H9 (cell line): ENCODE results near the gene DYNLT2B. TPM values are rescaled to one million over a fixed set of nuclear protein-coding genes. Genes with fewer than 3 reads are reported as not detected.

ENCODE experiments used
- DNase-seq: peaks from one replicate; pipeline ENCODE4 v3.0.0-alpha.2; 2017
- H2AFZ ChIP-seq: one replicate; pipeline ENCODE4 v1.6.1; 2013; ENCODE audit warnings: mild to moderate bottlenecking, low read length, control low read depth, moderate library complexity
- H2AK5ac ChIP-seq: 2 replicates; pipeline ENCODE4 v1.6.1; 2013; ENCODE audit warnings: low read length, control low read depth, mixed read lengths; ENCODE audit not compliant: insufficient read length
- H2BK120ac ChIP-seq: one replicate; pipeline ENCODE4 v1.6.1; 2013; ENCODE audit warnings: low read depth, mild to moderate bottlenecking, low read length, control low read depth, inconsistent platforms; ENCODE audit not compliant: poor library complexity, severe bottlenecking
- H2BK12ac ChIP-seq: 2 replicates; pipeline ENCODE4 v1.6.1; 2013; ENCODE audit warnings: low read length, control low read depth, mixed read lengths, low read depth; ENCODE audit not compliant: insufficient read length
- H2BK15ac ChIP-seq: 2 replicates; pipeline ENCODE4 v1.6.1; 2013; ENCODE audit warnings: low read depth, low read length, control low read depth
- H2BK20ac ChIP-seq: one replicate; pipeline ENCODE4 v1.6.1; 2013; ENCODE audit warnings: low read depth, mild to moderate bottlenecking, low read length, control low read depth, inconsistent platforms; ENCODE audit not compliant: poor library complexity, severe bottlenecking
- H2BK5ac ChIP-seq: 2 replicates; pipeline ENCODE4 v1.6.1; 2013; ENCODE audit warnings: low read length, control low read depth, mixed read lengths; ENCODE audit not compliant: insufficient read length
- H3K14ac ChIP-seq: 2 replicates; pipeline ENCODE4 v1.6.1; 2013; ENCODE audit warnings: low read length, control low read depth; ENCODE audit not compliant: insufficient read depth
- H3K18ac ChIP-seq: 2 replicates; pipeline ENCODE4 v1.6.1; 2013; ENCODE audit warnings: low read depth, mild to moderate bottlenecking, mixed read lengths, low read length, control low read depth; ENCODE audit not compliant: insufficient read length
- H3K23ac ChIP-seq: 2 replicates; pipeline ENCODE4 v1.6.1; 2013; ENCODE audit warnings: low read length, control low read depth, mixed read lengths, low read depth; ENCODE audit not compliant: insufficient read length
- H3K23me2 ChIP-seq: 2 replicates; pipeline ENCODE4 v1.6.1; 2013; ENCODE audit warnings: low read depth, mild to moderate bottlenecking, mixed read lengths, low read length, control low read depth; ENCODE audit not compliant: insufficient read length, poor library complexity, severe bottlenecking
- H3K27ac ChIP-seq: 2 replicates; pipeline ENCODE4 v1.5.1; 2013; ENCODE audit warnings: low read length, control low read depth, mixed read lengths, low read depth; ENCODE audit not compliant: insufficient read length
- H3K27me3 ChIP-seq: 2 replicates; pipeline ENCODE4 v1.6.1; 2013; ENCODE audit warnings: low read length, control low read depth, inconsistent platforms; ENCODE audit not compliant: insufficient read depth
- H3K4ac ChIP-seq: 2 replicates; pipeline ENCODE4 v1.6.1; 2013; ENCODE audit warnings: low read depth, mild to moderate bottlenecking, control low read depth, inconsistent platforms, low read length, moderate library complexity
- H3K4me1 ChIP-seq: 2 replicates; pipeline ENCODE4 v1.6.1; 2013; ENCODE audit warnings: low read length, control low read depth, inconsistent platforms; ENCODE audit not compliant: insufficient read depth
- H3K4me2 ChIP-seq: 2 replicates; pipeline ENCODE4 v1.6.1; 2013; ENCODE audit warnings: low read length, control low read depth, mixed read lengths; ENCODE audit not compliant: insufficient read length, insufficient read depth
- H3K56ac ChIP-seq: 2 replicates; pipeline ENCODE4 v1.6.1; 2013; ENCODE audit warnings: low read depth, mild to moderate bottlenecking, mixed read lengths, low read length, control low read depth; ENCODE audit not compliant: insufficient read length
- H3K79me1 ChIP-seq: 2 replicates; pipeline ENCODE4 v1.6.1; 2013; ENCODE audit warnings: low read depth, mild to moderate bottlenecking, moderate library complexity, low read length, control low read depth, inconsistent platforms; ENCODE audit not compliant: insufficient read depth, poor library complexity, severe bottlenecking
- H3K79me2 ChIP-seq: 2 replicates; pipeline ENCODE4 v1.6.1; 2013; ENCODE audit warnings: low read length, control low read depth, inconsistent platforms; ENCODE audit not compliant: insufficient read depth
- H3K9ac ChIP-seq: 2 replicates; pipeline ENCODE4 v1.6.1; 2013; ENCODE audit warnings: low read length, control low read depth, mixed read lengths; ENCODE audit not compliant: insufficient read length; ENCODE audit errors: extremely low read depth
- H3K9me3 ChIP-seq: one replicate; pipeline ENCODE4 v1.6.1; 2013; ENCODE audit warnings: low read depth, low read length, inconsistent platforms; ENCODE audit not compliant: control insufficient read depth
- H3T11ph ChIP-seq: one replicate; pipeline ENCODE4 v1.6.1; 2013; ENCODE audit warnings: mild to moderate bottlenecking, low read length, control low read depth, inconsistent platforms
- H4K20me1 ChIP-seq: one replicate; pipeline ENCODE4 v1.6.1; 2013; ENCODE audit not compliant: control insufficient read depth, insufficient read length, insufficient read depth
- H4K5ac ChIP-seq: 2 replicates; pipeline ENCODE4 v1.6.1; 2013; ENCODE audit warnings: low read depth, mild to moderate bottlenecking, mixed read lengths, low read length, control low read depth; ENCODE audit not compliant: insufficient read length
- H4K8ac ChIP-seq: replicated peaks from 2 replicates; pipeline ENCODE4 v1.6.1; 2013; ENCODE audit warnings: low read length, control low read depth, mixed read lengths, low read depth; ENCODE audit not compliant: insufficient read length
- H4K91ac ChIP-seq: 2 replicates; pipeline ENCODE4 v1.6.1; 2013; ENCODE audit warnings: low read depth, mild to moderate bottlenecking, moderate library complexity, mixed read lengths, low read length, control low read depth; ENCODE audit not compliant: insufficient read length
- H3K27ac Mint-ChIP-seq, 3 experiments: 2 replicates in 2 of 3; 3 replicates in 1 of 3; pipeline ENCODE4 v1.8.0; 2020 to 2021; ENCODE audit warnings: mixed read lengths in 3 of 3, mild to moderate bottlenecking in 1 of 3, moderate library complexity in 1 of 3
- H3K27me3 Mint-ChIP-seq: 2 replicates; pipeline ENCODE4 v1.8.0; 2021; ENCODE audit warnings: low read depth, mild to moderate bottlenecking, moderate library complexity, mixed read lengths
- H3K36me3 Mint-ChIP-seq, 3 experiments: 2 replicates in 2 of 3; 3 replicates in 1 of 3; pipeline ENCODE4 v1.8.0; 2020 to 2021; ENCODE audit warnings: low read depth in 3 of 3, mixed read lengths in 3 of 3; ENCODE audit not compliant: insufficient read depth in 1 of 3
- H3K4me1 Mint-ChIP-seq, 2 experiments: 2 replicates each; pipeline ENCODE4 v1.8.0; 2020; ENCODE audit warnings: mixed read lengths in 2 of 2
- H3K4me3 Mint-ChIP-seq, 2 experiments: 2 replicates in 1 of 2; 3 replicates in 1 of 2; pipeline ENCODE4 v1.8.0; 2020 to 2021; ENCODE audit warnings: mild to moderate bottlenecking in 2 of 2, mixed read lengths in 2 of 2, moderate library complexity in 1 of 2
- H3K9me3 Mint-ChIP-seq, 2 experiments: 2 replicates in 1 of 2; 3 replicates in 1 of 2; pipeline ENCODE4 v1.8.0; 2020; ENCODE audit warnings: mild to moderate bottlenecking in 2 of 2, mixed read lengths in 2 of 2, moderate library complexity in 1 of 2
- CTCF ChIP-seq: fragments of 200-600 bp; sonication (generic); conservative IDR thresholded peaks from 3 replicates; pipeline ENCODE4 v1.8.0; 2021; ENCODE audit warnings: antibody characterized with exemption, mild to moderate bottlenecking
- WGBS: extraction: QIAGEN DNeasy Blood & Tissue Kit; methylation state at CpG from one replicate; pipeline ENCODE4 v1.1.7; 2013; ENCODE audit warnings: missing lambda C conversion rate, low lambda C conversion rate, mixed read lengths; ENCODE audit not compliant: insufficient read length; ENCODE audit errors: extremely low coverage; 5-methylcytosine and 5-hydroxymethylcytosine counted together
- total RNA-seq: library from RNA; stranded (reverse); gene quantifications from 2 replicates; pipeline ENCODE4 v1.2.1, GENCODE V29; 2021

The DYNLT2B gene
- total RNA-seq, 1 experiment from 2014 or later = 12.4 TPM

- Histone ChIP-seq H2BK12ac (no peak overlapping the region), H3T11ph (no peak overlapping the region), H2BK15ac (no peak overlapping the region), H2BK5ac (no peak overlapping the region), H3K9me3 (peaks cover 4% of the 10 kb centered on the region), H3K9ac (no peak overlapping the region), H2AFZ (no peak overlapping the region), H3K18ac (no peak overlapping the region), H3K4me2 (no peak overlapping the region), H4K91ac (no peak overlapping the region), H3K79me2 (no peaks in the 10 kb centered on the region; the same call in 1 of the 2 replicates), H4K5ac (no peak overlapping the region), H3K14ac (no peak overlapping the region), H3K56ac (no peak overlapping the region), H2BK20ac (no peak overlapping the region), H3K23ac (no peak overlapping the region), H3K4ac (no peak overlapping the region), H2AK5ac (no peak overlapping the region), H3K23me2 (no peaks in the 10 kb centered on the region), H3K27me3 (no peaks in the 10 kb centered on the region), H3K27ac (peak overlapping the region; percentile 57), H3K79me1 (no peaks in the 10 kb centered on the region), H2BK120ac (no peak overlapping the region), H3K4me1 (no peaks in the 10 kb centered on the region), H4K8ac (no peak overlapping the region), H4K20me1 (no peaks in the 10 kb centered on the region)
- WGBS = no CpG with 5 or more reads among the region's 9 CpGs
- no peak overlapping the region for H3K4me3 Mint-ChIP-seq
- H3K9me3 Mint-ChIP-seq = peaks cover 4 to 5% of the 10 kb centered on the region in 2 experiments; a peak in 3 of 5 replicates
- no peaks in the 10 kb centered on the region for H3K27me3 Mint-ChIP-seq
- no peak for TF ChIP-seq CTCF
- peak overlapping the region in 2 of 3 experiments; percentile 89 to 91; a peak in 3 of 7 replicates for H3K27ac Mint-ChIP-seq
- H3K4me1 Mint-ChIP-seq = peaks cover 10 to 11% of the 10 kb centered on the region in 2 experiments
- peak; percentile 73 for DNase-seq
- H3K36me3 Mint-ChIP-seq = peaks cover 18 to 53% (median 35%) of the 10 kb centered on the region in 3 experiments; a peak in 6 of 7 replicates
These were observed 49.5 kb downstream of the DYNLT2B start for GRCh38 chr3:196268284-196269163.
